C4-2B (cell line): ENCODE measurements around the gene ASAH2.

ENCODE experiments used
- CTCF ChIP-seq: fragments of 450-650 bp; conservative IDR thresholded peaks from 2 replicates; pipeline ENCODE4 v1.5.1; 2017; ENCODE audit warnings: mild to moderate bottlenecking
- ZFX ChIP-seq: fragments of 450-650 bp; IDR thresholded peaks from 2 replicates; pipeline ENCODE4 v1.6.1; 2017

- TF ChIP-seq CTCF (no peak), ZFX (no peak)
Observed at GRCh38 chr10:50244201-50244600, 7.1 kb downstream of the ASAH2 start.
